ENCODE results near the gene AGO3.
A peak's percentile ranks its signal among the peaks of the same experiment; 100 is the strongest.

AGO3 gene

DNA sequence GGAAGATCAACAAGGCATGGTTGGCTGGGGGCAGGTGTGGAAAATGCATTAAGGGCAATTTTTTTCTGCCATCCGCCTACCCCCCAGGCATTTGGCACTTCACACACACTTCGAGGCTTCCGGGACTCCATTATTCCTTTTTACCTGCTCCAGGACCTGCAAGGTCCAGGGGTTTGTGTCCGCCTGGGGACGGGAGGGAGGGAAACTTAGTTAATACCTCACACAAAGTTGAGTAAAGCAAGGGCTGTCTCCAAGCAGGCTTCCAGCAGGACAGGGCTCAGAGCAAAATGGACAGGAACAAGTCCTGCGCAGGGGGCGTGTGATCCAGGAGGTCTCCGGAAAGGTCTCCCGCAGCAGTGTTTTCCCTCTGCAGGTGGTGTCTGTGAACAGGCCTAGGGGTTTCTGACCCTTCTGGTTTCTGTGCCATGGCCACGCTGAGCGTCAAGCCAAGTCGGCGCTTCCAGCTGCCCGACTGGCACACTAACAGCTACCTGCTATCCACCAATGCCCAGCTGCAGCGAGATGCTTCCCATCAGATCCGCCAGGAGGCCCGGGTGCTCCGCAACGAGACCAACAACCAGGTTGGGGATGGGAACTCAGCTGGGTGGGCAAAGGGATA lies 153.7 kb downstream of the AGO3 start:
- peak; percentile 62 for DNase-seq

GRCh38 chr1:36085126-36085525 lies 154.2 kb downstream of the AGO3 start:
- DNase-seq: no peak

DNA sequence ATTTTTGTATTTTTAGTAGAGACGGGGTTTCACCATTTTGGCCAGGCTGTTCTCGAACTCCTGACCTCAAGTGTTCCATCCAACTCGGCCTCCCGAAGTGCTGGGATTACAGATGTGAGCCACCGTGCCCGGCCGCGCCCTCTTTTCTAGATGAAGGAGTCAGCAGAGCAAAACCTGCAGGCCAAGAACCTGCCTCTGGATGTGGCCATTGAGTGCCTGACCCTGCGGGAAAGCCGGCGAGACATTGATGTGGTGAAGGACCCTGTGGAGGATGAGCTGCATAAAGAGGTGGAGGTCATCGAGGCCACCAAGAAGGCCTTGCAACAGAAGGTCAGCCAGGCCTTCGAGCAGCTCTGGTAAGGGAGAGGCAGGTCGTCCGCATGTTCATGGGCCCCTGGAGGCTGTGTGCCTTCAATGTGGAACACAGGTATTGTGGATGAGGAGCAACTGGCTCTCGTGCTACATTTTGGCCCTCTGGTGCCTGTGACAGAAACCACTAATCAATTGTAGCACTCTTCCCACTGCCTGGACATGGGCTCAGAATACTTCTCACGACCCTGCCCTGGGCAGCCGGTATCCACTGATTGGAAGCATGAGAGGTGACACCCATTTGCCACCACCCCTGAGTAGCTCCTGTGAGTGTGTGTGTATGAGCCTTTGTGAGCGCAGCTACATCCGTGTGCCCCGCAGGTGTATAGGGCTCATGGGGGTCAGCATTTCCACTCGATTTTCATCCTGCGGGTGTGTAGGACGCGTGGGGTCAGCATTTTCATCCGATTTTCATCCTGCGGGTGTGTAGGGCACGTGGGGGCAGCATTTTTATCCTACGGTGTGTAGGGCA lies 155.0 kb downstream of the AGO3 start:
- no peak for DNase-seq

GRCh38 chr1:36086529-36087232 lies 155.8 kb downstream of the AGO3 start:
- no peak for DNase-seq

GRCh38 chr1:36087233-36088123 lies 156.6 kb downstream of the AGO3 start:
- DNase-seq: no peak

- DNase-seq: no peak
These were observed 157.3 kb downstream of the AGO3 start for GRCh38 chr1:36088265-36088576.

GRCh38 chr1:36088577-36089392 lies 157.9 kb downstream of the AGO3 start, which contains the start of gene ADPRS:
TSS of gene ADPRS (plus strand) at chr1:36088892. CDS start at chr1:36088905, 13 bp downstream.
- peak; percentile 97 for DNase-seq

DNA sequence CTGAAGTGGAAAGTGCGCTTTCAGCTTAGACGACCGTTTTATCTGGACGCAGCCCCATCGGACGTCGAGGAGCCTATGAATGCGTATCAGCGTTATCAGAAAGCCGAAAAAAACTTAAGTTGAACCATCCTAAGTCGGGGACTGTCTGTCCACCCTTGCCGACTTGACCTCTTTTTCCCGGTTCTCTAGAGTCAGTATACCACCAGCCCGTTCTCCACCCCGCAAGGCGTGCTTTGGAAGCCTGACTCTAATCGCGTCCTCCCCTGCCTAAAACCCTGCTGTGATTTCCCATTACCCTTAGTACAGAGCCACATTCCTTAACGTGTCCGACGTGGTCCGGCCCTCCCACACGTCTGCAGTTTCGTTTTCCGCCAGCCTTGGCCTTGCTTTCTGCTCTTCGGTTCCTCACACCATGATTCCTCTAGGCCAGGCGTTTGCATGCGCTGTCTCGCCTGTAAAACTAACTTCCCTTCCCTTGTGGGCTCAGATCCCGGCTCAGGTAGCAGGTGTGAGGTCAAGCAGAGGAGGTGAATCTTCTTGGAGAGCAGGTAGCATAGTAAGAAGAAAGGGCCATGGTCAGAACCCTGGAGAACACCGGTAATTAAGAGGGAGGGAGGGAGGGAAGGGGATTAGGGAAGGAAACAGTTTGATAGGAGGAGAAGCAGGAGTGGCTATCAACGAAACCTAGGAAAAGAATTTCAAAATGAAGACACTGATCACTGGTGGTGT lies 158.7 kb downstream of the AGO3 start:
- DNase-seq: no peak

DNA sequence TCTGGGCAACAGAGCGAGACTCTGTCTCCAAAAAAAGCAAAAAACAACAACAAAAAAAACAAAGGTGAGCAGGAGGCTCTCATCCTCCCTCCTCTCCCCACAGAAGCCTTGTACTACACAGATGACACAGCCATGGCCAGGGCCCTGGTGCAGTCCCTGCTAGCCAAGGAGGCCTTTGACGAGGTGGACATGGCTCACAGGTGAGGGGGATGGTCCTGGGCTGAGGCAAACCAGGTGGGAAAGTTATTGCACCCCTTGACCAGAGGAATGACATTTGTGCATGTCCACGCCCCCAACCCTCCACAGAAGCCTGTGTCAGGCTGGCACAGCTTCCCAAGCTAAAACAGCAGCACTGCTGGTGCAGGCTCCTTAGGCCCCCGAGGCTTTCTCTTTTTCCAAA lies 160.2 kb downstream of the AGO3 start:
- no peak for DNase-seq

- no peak for DNase-seq
These were observed 160.8 kb downstream of the AGO3 start for GRCh38 chr1:36091698-36092097.

GRCh38 chr1:36092166-36092797 lies 161.4 kb downstream of the AGO3 start:
- DNase-seq: no peak

DNA sequence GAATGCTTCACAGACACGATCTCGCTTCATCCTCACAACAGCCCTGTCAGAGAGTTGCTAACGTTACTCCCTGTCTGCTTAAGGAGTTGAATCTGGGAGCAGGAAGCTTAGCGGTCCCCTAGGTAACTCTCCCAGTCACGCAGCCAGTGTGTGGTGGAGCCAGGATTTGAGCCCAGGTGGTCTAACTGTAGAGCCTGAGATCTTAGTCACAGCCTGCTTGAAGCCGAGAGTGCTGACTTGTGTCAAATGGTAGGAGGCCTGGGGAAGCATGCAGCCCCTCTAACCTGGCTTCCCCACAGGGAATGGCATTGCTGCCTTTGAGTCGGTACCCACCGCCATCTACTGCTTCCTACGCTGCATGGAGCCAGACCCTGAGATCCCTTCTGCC lies 161.9 kb downstream of the AGO3 start:
- no peak for DNase-seq

DNA sequence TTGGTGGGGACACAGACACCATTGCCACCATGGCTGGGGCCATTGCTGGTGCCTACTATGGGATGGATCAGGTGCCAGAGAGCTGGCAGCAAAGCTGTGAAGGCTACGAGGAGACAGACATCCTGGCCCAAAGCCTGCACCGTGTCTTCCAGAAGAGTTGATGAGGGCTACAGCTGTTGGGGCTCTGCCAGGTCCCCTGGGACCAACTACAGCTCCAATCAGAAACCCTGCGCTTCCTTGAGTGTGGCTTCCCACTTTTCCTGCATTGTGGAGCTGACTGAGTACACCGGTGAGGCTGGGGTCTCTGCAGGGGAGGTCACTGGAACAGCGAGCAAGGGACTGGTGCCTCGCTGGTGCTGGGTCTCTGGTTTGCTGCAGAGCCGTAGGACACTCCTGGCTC lies 162.3 kb downstream of the AGO3 start:
- DNase-seq: no peak

- no peak for DNase-seq
These were observed 163.0 kb downstream of the AGO3 start for GRCh38 chr1:36093929-36094328.

GRCh38 chr1:36094621-36095061 lies 163.7 kb downstream of the AGO3 start:
- DNase-seq: no peak

DNA sequence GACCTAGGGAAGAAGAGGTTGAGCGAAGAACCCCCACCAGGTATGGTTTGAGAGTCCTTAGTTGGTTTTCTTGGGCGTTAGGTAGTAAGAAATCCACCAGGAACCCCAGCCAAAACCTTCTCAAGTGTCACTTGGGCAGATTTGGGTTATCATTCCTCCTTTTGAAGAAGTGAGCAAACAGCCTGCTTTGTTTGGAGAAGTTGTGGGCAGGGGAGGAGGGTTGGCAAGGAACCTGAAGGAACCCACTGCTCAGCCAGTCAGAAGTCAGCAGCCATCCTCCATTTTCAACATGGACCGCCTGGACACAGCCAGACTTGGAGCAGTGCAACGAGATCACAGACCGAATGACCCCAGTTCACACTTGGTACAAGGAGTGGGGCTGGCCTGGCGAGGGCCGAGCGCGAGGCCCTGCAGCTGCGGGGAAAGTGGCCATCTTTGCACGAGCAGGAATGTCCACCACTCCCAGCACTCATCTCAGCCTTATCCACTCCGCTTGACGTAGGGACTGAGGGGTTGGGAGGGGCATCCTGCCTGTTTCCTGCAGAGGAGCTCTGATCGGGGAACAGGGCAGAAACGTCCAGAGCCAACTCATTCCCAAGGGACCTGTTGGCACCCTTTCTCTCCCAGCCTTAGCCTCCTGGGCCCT lies 165.0 kb downstream of the AGO3 start:
- DNase-seq: no peak

DNA sequence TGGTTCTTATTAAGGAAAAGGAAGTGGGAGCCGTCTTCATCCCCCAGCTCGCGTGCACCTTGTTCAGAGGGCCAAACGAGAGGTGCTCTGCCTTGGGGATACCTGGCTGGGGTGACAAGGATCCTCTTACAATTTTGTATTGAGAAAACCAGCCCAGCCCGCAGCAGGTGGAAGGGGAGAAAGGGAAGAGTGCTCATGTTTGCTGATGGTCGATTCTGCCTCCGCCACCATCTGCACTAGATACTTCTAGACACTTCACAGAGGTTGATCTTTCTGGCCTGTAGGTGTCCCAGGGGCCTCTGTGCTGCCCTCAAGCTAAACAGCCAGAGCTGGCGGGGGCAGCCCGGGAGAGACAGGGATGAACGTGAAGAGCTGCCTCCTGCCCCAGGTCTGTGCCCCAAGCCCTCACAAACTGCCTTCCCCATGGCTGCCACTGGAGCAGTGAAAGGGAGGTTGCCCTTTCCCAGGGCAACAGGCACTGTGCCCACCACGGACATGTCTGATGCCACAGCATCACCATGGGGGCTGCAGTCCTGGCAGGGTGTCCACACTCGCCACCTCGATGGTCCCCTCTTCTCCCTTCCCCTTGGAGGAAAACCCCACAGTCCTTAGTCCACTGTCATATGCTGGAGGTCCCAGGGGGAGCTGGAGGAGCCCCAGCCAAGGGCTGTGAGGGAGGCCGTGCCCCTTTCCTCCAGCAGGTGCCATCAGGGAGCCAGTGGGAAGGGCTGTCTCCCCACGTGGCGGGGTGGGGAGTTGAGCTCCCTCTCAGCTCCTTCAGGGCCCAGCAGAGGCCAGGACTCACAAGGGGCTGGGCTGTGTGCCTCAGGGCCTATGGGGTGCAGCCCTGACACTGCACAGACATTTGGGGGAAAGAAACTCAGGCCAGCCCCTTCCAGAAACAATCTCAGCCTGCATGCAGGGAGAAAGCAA lies 165.9 kb downstream of the AGO3 start:
- no peak for DNase-seq

DNA sequence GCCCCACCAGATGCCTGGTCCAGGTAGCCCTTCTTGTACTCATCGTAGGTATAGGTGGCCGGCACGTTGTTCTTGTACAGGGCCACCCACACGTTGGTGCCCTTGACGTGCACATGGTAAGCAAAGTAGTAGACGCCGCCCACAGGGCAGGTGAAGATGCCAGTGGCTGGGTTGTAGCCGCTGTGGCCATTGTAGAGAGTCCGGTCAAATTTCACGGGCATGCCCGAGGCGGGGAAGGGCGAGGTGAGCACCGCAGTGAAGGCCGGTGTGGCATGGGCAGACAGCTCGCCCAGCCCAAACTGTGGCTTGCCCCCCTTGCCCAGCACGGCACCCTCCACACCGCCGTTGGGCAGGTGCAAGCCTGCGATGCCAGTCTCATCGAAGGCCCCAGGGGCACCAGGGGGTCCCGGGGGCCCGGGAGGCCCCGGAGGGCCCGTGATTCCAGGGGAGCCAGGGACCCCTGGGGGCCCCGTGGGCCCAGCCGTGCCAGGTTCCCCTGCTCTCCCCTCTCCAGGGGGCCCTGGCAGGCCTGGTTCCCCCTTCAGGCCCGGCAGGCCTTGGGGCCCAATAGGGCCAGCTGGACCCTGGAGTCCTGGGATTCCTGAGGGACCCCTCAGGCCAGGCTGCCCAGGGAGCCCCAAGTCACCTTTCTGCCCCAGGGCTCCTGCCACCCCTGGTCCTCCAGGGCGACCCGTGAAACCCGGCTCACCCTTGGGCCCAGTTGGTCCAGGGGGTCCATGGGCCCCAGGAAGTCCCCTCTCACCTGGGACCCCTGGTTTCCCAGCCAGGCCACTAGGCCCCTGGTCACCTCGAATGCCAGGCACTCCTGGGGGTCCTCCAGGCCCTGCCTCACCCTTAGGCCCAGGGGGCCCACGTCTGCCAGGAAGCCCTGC lies 167.0 kb downstream of the AGO3 start:
- no peak for DNase-seq
